ENCODE measurements around the gene FAM117B. TPM values are rescaled to one million over a fixed set of nuclear protein-coding genes. Genes with fewer than 3 reads are reported as not detected.

The FAM117B gene
- total RNA-seq (ENCODE audit: low replicate concordance), result 11.5 and 21.4 TPM in 2 replicates
- long read RNA-seq, partial matches to known transcripts, result 1 of 3 reads
- long read RNA-seq, other reads (novel, unspliced or antisense), result 2 of 3 reads

DNA sequence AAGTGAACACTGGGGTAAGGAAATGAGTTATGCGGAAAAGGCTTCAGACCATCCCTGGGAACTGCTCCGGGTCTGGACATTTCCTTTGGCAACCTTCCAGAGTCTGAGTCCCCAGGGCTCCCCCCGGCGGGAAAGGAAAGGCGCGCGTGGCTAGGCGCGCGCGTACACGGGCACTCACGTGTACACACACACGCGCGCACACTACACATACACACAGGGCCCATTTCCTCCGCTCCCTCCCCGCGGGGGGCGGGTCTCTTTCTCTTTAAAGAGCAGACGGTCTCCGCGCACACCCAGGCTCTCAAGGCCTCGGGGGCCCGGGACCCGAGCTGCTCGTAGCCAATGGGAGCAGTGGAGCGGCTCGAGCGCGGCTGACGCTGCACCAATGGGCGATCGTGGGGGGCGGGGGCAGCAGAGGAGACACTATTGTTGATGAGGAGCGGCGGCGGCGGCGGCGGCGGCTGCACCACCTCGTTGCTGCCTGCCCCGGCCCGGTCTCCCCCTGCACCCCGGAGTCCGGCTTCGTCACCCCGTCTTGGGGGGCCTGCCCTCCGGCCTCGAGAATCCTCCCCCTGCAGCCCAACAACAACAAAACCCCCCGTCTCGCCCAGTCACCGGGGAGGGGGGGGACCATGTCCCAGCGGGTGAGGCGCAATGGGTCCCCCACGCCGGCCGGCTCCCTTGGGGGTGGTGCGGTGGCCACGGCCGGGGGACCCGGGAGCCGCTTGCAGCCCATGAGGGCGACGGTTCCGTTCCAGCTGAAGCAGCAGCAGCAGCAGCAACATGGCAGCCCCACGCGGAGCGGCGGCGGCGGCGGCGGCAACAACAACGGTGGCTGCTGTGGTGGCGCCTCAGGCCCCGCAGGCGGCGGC lies at the start of gene FAM117B:
FAM117B (plus strand) TSS at position 414 of the 872 bp plus-strand sequence; CDS start at position 633, 219 bp downstream.
- Mint-ChIP-seq H3K9me3 (no peaks in the 10 kb centered on the region), H3K27me3 (no peaks in the 10 kb centered on the region), H3K4me3 (peak within 1 kb of the TSS; percentile 98), H3K36me3 (peaks cover 4% of the 10 kb centered on the region), H3K27ac (peak within 1 kb of the TSS; percentile 94), H3K4me1 (ENCODE audit: unreplicated experiment) (peaks cover 26% of the 10 kb centered on the region)
- peak; percentile 99 for DNase-seq (ENCODE audit: extremely low spot score, unreplicated experiment)
- TF ChIP-seq, protein P1, sequence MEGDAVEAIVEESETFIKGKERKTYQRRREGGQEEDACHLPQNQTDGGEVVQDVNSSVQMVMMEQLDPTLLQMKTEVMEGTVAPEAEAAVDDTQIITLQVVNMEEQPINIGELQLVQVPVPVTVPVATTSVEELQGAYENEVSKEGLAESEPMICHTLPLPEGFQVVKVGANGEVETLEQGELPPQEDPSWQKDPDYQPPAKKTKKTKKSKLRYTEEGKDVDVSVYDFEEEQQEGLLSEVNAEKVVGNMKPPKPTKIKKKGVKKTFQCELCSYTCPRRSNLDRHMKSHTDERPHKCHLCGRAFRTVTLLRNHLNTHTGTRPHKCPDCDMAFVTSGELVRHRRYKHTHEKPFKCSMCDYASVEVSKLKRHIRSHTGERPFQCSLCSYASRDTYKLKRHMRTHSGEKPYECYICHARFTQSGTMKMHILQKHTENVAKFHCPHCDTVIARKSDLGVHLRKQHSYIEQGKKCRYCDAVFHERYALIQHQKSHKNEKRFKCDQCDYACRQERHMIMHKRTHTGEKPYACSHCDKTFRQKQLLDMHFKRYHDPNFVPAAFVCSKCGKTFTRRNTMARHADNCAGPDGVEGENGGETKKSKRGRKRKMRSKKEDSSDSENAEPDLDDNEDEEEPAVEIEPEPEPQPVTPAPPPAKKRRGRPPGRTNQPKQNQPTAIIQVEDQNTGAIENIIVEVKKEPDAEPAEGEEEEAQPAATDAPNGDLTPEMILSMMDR (conservative IDR thresholded peaks at IDR 0.05), result no peak

- Mint-ChIP-seq H3K4me1 (ENCODE audit: unreplicated experiment) (peaks cover 8% of the 10 kb centered on the region), H3K4me3 (peak overlapping the region; percentile 71), H3K27ac (peak overlapping the region; percentile 70), H3K9me3 (peaks cover 3% of the 10 kb centered on the region), H3K36me3 (no peaks in the 10 kb centered on the region), H3K27me3 (no peaks in the 10 kb centered on the region)
- TF ChIP-seq, protein P1 (conservative IDR thresholded peaks at IDR 0.05), result peak; percentile 93
- no peak for DNase-seq (ENCODE audit: extremely low spot score, unreplicated experiment)
Observed at GRCh38 chr2:202588647-202589581, 45.9 kb upstream of the FAM117B start.

DNA sequence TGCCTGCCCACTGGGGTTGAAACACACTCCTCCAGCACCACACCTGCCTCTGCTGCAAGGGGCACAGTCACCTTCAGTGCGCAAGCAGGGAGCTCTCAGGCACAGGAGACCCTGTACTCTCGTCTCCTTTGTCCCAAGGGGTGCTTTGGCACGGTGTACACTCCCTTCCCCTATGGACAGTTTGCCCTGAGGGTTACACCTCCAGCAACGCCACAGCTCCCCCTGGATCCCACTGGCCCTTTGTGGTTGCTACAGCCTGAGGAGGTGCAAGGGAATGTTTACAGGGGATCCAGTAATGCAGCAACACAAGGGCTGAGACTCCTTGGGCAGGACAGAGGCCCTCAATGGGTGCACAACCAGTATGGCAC lies 45.2 kb upstream of the FAM117B start:
- TF ChIP-seq, protein P1 (conservative IDR thresholded peaks at IDR 0.05), result no peak
- Mint-ChIP-seq H3K36me3 (no peaks in the 10 kb centered on the region), H3K4me3 (no peak overlapping the region), H3K27ac (no peak overlapping the region), H3K27me3 (no peaks in the 10 kb centered on the region), H3K4me1 (ENCODE audit: unreplicated experiment) (peaks cover 8% of the 10 kb centered on the region), H3K9me3 (no peaks in the 10 kb centered on the region)
- no peak for DNase-seq (ENCODE audit: extremely low spot score, unreplicated experiment)

DNA sequence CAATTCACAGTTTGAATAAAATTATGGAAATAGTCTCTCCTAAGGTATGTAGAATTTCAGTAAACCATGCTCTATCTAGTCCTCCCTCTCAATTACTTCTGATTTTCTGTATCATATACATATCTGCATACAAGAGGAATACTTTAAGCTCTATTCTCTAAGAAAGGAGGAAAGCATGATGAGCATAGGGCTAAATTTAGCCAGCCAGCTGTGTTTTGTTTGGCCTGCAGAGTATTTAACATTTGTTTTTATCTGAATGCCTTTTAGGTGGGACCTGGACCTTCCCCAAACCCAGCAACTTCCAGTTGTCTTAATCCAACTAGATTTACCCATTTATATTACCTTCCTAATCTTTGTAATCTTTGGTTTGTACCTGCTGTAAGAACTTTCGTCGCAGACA lies 42.2 kb upstream of the FAM117B start:
- TF ChIP-seq, protein P1 (conservative IDR thresholded peaks at IDR 0.05), result no peak
- no peak for DNase-seq (ENCODE audit: extremely low spot score, unreplicated experiment)
- no peak overlapping the region for H3K4me3 Mint-ChIP-seq
- no peak overlapping the region for H3K27ac Mint-ChIP-seq
- peaks cover 8% of the 10 kb centered on the region for H3K4me1 Mint-ChIP-seq (ENCODE audit: unreplicated experiment)
- no peaks in the 10 kb centered on the region for H3K36me3 Mint-ChIP-seq
- no peaks in the 10 kb centered on the region for H3K9me3 Mint-ChIP-seq
- no peaks in the 10 kb centered on the region for H3K27me3 Mint-ChIP-seq

DNA sequence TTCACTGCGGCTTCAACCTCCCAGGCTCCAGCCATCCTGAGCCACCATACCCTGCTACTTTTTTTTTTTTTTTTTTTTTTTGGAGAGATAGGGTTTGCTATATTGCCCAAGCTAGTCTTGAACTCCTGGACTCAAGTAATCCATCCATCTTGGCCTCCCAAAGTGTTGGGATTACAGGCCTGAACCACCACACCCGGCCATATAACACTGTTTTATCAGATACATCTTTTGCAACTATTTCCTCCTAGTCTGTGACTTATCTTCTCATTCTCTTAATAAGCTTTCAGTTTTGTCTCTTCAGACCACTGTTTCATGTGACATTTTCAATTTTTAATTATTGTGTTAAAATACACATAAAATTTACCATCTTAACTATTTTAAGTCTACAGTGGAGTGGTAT lies 35.7 kb upstream of the FAM117B start:
- no peak for DNase-seq (ENCODE audit: extremely low spot score, unreplicated experiment)
- Mint-ChIP-seq H3K36me3 (no peaks in the 10 kb centered on the region), H3K4me1 (ENCODE audit: unreplicated experiment) (no peaks in the 10 kb centered on the region), H3K4me3 (no peak overlapping the region), H3K27ac (no peak overlapping the region), H3K27me3 (no peaks in the 10 kb centered on the region), H3K9me3 (no peaks in the 10 kb centered on the region)
- TF ChIP-seq, protein P1 (conservative IDR thresholded peaks at IDR 0.05), result no peak

All from type B pancreatic cell (in vitro differentiated cells).